Activated naive CD4-positive, alpha-beta T cell treated with anti-CD3 and anti-CD28 coated beads for 36 hours (primary cell): ENCODE results near the gene PAAF1. TPM values are rescaled to one million over a fixed set of nuclear protein-coding genes. Genes with fewer than 3 reads are reported as not detected.
A peak's percentile ranks its signal among the peaks of the same experiment; 100 is the strongest.

Experiments used
- CTCF ChIA-PET: fragments of 350-600 bp; sonication (Branson Sonifier 250); formaldehyde crosslinking; loops from one replicate; lab custom pipeline; 2021; ENCODE audit warnings: antibody characterized with exemption; lab: Charles Lee
- DNase-seq: peaks from one replicate; pipeline ENCODE4 v3.0.0-alpha.2; 2020
- H3K27ac Mint-ChIP-seq: one replicate; pipeline ENCODE4 v1.8.0; 2021; ENCODE audit warnings: mild to moderate bottlenecking, mixed read lengths
- H3K27me3 Mint-ChIP-seq: one replicate; pipeline ENCODE4 v1.8.0; 2021; ENCODE audit warnings: low read depth, mixed read lengths
- H3K36me3 Mint-ChIP-seq: one replicate; pipeline ENCODE4 v1.8.0; 2021; ENCODE audit warnings: low read depth, mixed read lengths
- H3K4me1 Mint-ChIP-seq: one replicate; pipeline ENCODE4 v1.8.0; 2021; ENCODE audit warnings: low read depth, mixed read lengths
- H3K4me3 Mint-ChIP-seq: one replicate; pipeline ENCODE4 v1.8.0; 2021; ENCODE audit warnings: mild to moderate bottlenecking, moderate library complexity, mixed read lengths
- H3K9me3 Mint-ChIP-seq: one replicate; pipeline ENCODE4 v1.8.0; 2021; ENCODE audit warnings: mixed read lengths
- intact Hi-C: fragments of 100-400 bp; cut with micrococcal nuclease; formaldehyde crosslinking; loops from one replicate; pipeline ENCODE4 v1.15.1; 2023
- total RNA-seq, 2 experiments: library from RNA; stranded (reverse); gene quantifications; one replicate each; pipeline ENCODE4 v1.2.3, GENCODE V29; 2021

The PAAF1 gene
- total RNA-seq, 2 experiments from 2014 or later, result 29.7 to 30.4 TPM

DNA sequence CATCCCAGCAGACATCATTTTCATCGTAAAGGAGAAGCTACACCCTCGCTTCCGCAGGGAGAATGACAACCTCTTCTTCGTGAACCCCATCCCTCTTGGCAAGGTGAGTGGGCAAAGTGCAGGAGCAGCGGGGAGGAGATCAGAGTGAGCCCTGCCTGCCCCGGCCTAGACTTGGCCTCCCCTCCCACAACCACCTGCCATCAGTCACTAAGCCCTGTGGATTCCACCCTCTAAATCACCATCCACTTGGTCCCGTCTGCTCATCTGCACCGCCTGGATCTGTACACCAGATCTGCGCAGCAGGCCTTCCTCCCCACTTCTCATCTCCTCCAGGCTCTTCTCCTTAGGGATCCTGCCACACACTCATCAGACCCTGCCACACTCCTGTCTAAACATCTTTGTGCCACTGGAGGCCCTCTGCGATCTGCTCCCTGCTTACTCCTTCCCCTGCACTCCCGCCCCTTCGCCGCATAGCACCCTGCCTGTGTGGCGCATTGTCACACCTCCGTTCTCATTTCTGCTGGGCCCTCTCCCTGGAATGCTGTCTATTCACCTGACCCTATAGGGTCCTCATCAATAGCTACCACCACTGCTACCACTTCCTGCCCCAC is 91.7 kb downstream of the PAAF1 start:
- H3K4me1 Mint-ChIP-seq, result peaks cover 73% of the 10 kb centered on the region
- DNase-seq, result no peak
- no peaks in the 10 kb centered on the region for H3K27me3 Mint-ChIP-seq
- H3K36me3 Mint-ChIP-seq, result no peaks in the 10 kb centered on the region
- no peaks in the 10 kb centered on the region for H3K9me3 Mint-ChIP-seq
- H3K27ac Mint-ChIP-seq, result peak overlapping the region; percentile 77
- H3K4me3 Mint-ChIP-seq, result no peak overlapping the region
- intact Hi-C loops, result loop anchor here (10.0 kb wide), 1 partner anchor 426 kb away; the partner anchor contains the start of gene PGM2L1
- CTCF ChIA-PET, result interaction anchor here (2.0 kb wide), 1 partner anchor 12 kb away, joined by 7 read pairs; no protein-coding TSS in a partner anchor

DNA sequence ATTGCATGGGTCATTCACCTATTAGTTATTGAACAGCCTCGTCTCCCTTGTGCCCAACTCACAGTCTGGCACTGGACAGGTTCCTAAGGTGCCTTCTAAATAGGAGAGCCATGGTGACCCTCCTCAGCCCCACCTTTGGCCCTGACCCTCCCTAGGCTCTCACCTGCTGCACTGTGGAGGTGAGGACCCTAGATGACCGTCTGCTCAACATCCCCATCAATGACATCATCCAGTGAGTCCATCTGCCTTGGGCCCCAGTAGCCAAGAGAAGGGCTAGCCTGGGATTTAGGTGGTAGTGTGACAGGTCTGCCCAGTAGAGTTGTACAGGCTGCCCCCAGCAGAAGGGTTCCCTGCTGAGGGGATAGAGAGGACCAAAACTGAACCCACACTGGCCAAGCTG is 92.3 kb downstream of the PAAF1 start:
- Mint-ChIP-seq H3K27ac (peak overlapping the region; percentile 77), H3K9me3 (no peaks in the 10 kb centered on the region), H3K4me3 (no peak overlapping the region), H3K4me1 (peaks cover 79% of the 10 kb centered on the region), H3K27me3 (no peaks in the 10 kb centered on the region), H3K36me3 (no peaks in the 10 kb centered on the region)
- intact Hi-C loops, result loop anchor here (1.0 to 10.0 kb wide), 2 partner anchors 11 to 426 kb away; partner anchors contain the start of gene PGM2L1
- CTCF ChIA-PET, result interaction anchor here (2.0 kb wide), 1 partner anchor 11 kb away, joined by 7 read pairs; no protein-coding TSS in a partner anchor
- DNase-seq, result no peak

DNA sequence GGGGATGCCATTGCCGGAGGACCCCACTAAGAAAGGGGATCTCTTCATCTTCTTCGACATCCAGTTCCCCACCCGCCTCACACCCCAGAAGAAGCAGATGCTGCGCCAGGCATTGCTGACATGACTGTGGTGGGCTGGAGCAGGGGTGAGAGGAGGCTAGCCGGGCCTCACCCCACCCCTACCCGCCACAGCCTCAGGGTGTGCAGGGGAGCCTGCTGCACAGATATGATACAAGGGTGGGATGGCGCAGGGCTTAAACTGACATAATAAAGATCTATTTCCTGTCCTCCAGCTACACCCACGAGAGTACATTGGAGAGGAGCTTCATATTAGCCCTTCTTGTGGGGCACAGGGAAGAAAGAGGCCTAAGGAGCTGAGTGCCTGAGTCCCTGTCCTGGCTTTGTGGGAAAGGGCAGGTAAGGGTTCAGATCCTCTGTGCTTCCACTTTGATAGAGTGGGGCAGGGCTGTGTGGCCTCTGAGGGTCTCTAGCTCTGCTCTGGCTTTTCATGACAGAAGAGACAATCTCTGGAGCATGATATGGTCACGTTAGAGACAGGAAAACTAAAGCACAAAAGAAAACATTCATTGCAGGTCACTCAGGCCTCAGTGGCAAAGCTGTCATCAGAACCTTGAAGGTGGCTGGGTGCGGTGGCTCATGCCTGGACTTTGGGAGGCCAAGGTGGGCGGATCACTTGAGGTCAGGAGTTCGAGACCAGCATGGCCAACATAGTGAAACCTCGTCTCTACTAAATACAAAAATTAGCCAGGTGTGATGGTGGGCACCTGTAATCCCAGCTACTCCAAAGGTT is 93.4 kb downstream of the PAAF1 start:
- no peaks in the 10 kb centered on the region for H3K9me3 Mint-ChIP-seq
- DNase-seq, result no peak
- no peaks in the 10 kb centered on the region for H3K27me3 Mint-ChIP-seq
- CTCF ChIA-PET, result interaction anchor here (1.1 to 1.6 kb wide), 2 partner anchors 9 to 12 kb away, joined by 3 to 5 read pairs; partner anchors contain the start of gene UCP2
- intact Hi-C loops, result loop anchor here (1.0 to 10.0 kb wide), 2 partner anchors 10 to 425 kb away; partner anchors contain the start of gene PGM2L1
- H3K36me3 Mint-ChIP-seq, result peaks cover 9% of the 10 kb centered on the region
- H3K4me1 Mint-ChIP-seq, result peaks cover 79% of the 10 kb centered on the region
- no peak overlapping the region for H3K4me3 Mint-ChIP-seq
- H3K27ac Mint-ChIP-seq, result peak overlapping the region; percentile 77

DNA sequence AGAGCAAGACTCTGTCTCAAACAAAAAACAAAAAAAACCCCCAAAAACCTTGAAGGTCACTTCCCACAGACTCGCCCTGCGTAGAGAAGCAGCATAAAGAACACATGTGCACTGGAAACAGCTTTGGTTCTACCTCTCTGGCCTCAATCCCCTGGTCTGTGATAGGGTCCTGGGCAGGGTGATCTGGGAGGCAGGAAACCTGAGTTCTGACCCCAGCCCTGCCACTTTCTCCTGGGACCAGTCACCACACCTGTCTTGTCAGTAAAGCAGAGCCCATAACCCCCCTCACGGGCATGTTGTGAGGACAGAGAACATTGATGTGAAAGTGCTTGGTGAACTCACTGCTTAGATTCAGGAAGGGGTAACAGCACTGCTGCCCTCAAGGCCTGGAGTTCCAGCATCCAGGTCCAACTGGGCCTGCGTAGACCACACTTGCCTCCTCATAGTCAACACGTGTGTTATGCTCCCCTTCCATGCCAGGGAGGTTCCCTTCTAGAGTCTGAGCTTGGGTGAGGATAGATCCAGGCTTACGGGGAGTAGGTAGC is 94.4 kb downstream of the PAAF1 start:
- peaks cover 83% of the 10 kb centered on the region for H3K4me1 Mint-ChIP-seq
- H3K27ac Mint-ChIP-seq, result peak overlapping the region; percentile 77
- H3K4me3 Mint-ChIP-seq, result no peak overlapping the region
- intact Hi-C loops, result no loop called here
- DNase-seq, result no peak
- CTCF ChIA-PET, result interaction anchor here (0.6 to 1.9 kb wide), 3 partner anchors 26 to 812 kb away, joined by 3 to 5 read pairs (median 4); no protein-coding TSS in a partner anchor
- no peaks in the 10 kb centered on the region for H3K9me3 Mint-ChIP-seq
- H3K27me3 Mint-ChIP-seq, result no peaks in the 10 kb centered on the region
- peaks cover 17% of the 10 kb centered on the region for H3K36me3 Mint-ChIP-seq

DNA sequence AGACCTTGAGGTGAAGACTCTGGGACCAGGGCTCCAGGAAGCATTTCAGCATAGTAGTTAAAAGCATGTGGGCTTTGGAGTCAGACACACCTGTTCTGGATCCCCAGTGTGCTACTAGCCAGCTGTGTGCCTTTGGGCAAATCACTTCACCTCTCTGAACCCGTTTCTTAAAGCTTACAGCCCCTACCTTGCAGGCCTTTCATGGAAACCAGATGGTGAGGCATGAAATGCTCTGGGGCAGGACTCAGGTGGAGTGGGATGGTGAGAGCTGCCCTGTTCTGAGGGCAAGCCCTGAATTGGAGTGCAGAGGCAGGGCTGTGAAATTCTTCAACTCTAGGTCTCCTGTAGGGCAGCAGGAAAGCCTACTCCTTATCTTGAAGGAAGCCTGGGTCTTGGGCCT is 95.4 kb downstream of the PAAF1 start:
- Mint-ChIP-seq H3K9me3 (no peaks in the 10 kb centered on the region), H3K36me3 (peaks cover 26% of the 10 kb centered on the region), H3K4me3 (no peak overlapping the region), H3K27me3 (no peaks in the 10 kb centered on the region), H3K4me1 (peaks cover 91% of the 10 kb centered on the region), H3K27ac (peak overlapping the region; percentile 85)
- CTCF ChIA-PET, result interaction anchor here (0.6 to 1.9 kb wide), 3 partner anchors 25 to 811 kb away, joined by 3 to 8 read pairs (median 5); no protein-coding TSS in a partner anchor
- intact Hi-C loops, result no loop called here
- DNase-seq, result no peak

DNA sequence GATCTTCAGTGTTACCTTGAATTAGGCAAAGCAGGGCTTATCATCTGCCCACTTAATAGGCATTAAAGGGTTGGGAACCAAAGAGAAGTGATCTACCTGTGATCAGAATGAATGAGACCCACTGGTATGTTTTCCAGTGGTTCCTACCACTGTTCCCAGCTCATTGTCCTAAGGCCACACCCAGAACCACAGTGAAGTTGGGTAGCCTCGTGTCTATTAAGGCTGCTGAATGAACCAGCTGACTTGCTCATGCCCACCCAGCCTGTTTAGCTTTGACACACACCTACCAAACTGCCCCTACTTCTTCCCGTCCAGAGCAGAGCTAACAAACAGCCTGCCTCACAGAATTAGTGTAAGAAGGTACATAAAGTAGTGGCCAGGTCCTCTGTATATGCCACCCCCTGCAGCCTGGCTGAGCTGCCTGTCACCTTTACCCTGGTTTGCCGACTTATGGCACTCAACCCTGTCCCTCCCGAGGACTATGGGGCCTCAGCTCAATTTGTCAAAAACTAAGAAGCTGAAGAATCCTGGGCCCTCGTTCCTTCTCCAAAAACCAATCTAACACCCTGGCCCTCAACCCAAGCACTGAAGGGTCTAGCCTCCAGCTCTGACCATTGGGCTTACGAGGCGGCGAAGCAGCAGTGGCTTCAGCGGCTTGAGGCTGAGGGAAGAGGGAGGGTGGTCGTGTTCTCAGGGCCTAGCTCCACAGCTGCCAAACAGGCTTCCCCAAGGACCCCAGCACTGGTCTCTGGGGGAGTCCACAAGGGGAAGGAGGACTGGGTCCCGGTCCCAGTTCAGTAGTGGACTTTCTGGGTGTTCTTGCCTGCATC is 96.0 kb downstream of the PAAF1 start:
- no peak for DNase-seq
- H3K4me3 Mint-ChIP-seq, result no peak overlapping the region
- H3K4me1 Mint-ChIP-seq, result peaks cover 93% of the 10 kb centered on the region
- H3K27me3 Mint-ChIP-seq, result no peaks in the 10 kb centered on the region
- peaks cover 31% of the 10 kb centered on the region for H3K36me3 Mint-ChIP-seq
- no peaks in the 10 kb centered on the region for H3K9me3 Mint-ChIP-seq
- CTCF ChIA-PET, result interaction anchor here (0.7 to 1.9 kb wide), 4 partner anchors 9 to 30 kb away, joined by 3 to 5 read pairs (median 3); no protein-coding TSS in a partner anchor
- intact Hi-C loops, result no loop called here
- peak overlapping the region; percentile 85 for H3K27ac Mint-ChIP-seq

DNA sequence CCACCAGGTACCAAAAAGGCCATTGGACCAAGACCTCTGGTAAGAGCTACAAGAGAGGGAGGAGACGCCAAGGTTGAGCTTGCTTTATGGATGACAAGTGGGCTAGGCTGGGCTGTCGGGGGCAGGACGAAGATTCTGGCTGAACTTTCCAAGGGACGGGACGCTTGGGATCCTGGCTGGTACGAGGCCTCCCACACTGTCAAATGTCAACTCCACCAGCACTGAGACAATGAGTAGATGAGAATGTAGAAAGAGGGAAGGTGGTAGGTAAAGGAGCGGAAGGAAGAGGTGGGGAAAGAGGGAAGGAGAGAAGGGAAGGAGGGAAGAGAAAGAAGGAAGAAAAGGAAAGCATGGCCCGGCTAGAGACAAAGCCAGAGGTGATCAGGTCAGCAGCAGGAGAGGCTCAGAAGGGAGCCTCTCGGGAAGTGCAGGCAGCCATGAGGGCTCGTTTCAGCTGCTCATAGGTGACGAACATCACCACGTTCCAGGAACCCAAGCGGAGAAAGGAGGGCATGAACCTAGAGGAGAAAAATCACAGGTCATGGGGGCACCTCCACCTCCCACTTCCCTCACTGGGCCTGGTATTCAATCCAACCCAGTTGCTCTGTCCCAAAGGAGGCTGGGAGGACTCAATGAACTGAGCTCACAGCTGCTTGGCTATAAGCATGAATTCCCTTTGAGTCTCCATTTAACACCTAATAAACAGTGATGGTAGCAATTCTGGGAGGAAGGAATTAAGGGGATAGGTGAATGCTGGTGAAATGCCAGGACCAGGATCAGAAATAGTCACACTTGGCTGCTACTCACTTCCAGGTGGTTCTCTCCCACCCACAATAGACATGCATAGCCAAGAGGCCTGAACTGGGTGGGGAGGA is 98.0 kb downstream of the PAAF1 start:
- Mint-ChIP-seq H3K4me3 (no peak overlapping the region), H3K27ac (peak overlapping the region; percentile 85), H3K9me3 (no peaks in the 10 kb centered on the region), H3K36me3 (peaks cover 49% of the 10 kb centered on the region), H3K27me3 (no peaks in the 10 kb centered on the region), H3K4me1 (peaks cover 91% of the 10 kb centered on the region)
- no peak for DNase-seq
- CTCF ChIA-PET, result no interaction called here
- intact Hi-C loops, result loop anchor here (1.0 kb wide), 1 partner anchor 7 kb away; the partner anchor contains the start of gene UCP2

DNA sequence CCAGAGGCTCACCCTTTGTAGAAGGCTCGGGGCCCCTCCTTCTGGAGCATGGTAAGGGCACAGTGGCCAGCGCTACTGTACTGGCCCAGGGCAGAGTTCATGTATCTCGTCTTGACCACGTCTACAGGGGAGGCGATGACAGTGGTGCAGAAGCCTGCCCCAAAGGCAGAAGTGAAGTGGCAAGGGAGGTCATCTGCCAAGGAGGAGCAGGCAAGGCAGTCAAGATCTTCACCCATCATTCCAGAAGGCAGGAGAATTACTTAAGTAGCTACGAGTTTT is 98.6 kb downstream of the PAAF1 start:
- no peak overlapping the region for H3K4me3 Mint-ChIP-seq
- H3K4me1 Mint-ChIP-seq, result peaks cover 91% of the 10 kb centered on the region
- peak overlapping the region; percentile 15 for H3K27ac Mint-ChIP-seq
- intact Hi-C loops, result no loop called here
- CTCF ChIA-PET, result interaction anchor here (0.9 to 1.6 kb wide), 3 partner anchors 9 to 280 kb away, joined by 3 read pairs; no protein-coding TSS in a partner anchor
- no peak for DNase-seq
- no peaks in the 10 kb centered on the region for H3K9me3 Mint-ChIP-seq
- no peaks in the 10 kb centered on the region for H3K27me3 Mint-ChIP-seq
- peaks cover 54% of the 10 kb centered on the region for H3K36me3 Mint-ChIP-seq

DNA sequence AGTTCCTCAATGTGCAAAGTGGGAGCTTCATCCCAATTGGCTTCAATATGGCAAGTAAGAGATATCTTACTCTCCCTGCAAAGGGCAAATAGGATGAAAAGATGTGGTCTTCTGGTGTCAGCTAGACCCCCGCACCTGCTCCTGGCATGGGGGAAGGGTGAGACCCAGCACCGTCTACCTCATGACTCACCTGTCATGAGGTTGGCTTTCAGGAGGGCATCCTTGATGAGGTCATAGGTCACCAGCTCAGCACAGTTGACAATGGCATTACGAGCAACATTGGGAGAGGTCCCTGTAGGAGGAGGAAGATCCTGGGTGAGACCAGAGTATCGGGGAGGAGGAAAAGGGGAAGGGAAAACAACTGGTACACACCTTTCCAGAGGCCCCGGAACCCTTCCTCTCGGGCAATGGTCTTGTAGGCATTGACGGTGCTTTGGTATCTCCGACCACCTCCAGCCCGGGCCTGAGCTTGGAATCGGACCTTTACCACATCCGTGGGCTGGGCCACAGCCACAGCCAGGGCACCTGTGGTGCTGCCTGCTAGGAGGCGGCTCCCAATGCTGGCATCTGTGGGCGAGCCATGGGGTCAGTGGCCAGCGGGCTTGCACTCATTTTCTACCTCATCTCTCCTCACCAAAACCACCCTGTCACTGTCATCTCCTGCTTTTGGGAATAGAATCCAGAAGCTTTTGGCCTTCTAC is 99.8 kb downstream of the PAAF1 start:
- H3K27ac Mint-ChIP-seq, result no peak overlapping the region
- CTCF ChIA-PET, result interaction anchor here (0.9 to 1.6 kb wide), 3 partner anchors 10 to 279 kb away, joined by 3 read pairs; no protein-coding TSS in a partner anchor
- H3K4me1 Mint-ChIP-seq, result peaks cover 87% of the 10 kb centered on the region
- no peak for DNase-seq
- peaks cover 64% of the 10 kb centered on the region for H3K36me3 Mint-ChIP-seq
- H3K4me3 Mint-ChIP-seq, result no peak overlapping the region
- intact Hi-C loops, result no loop called here
- H3K9me3 Mint-ChIP-seq, result no peaks in the 10 kb centered on the region
- no peaks in the 10 kb centered on the region for H3K27me3 Mint-ChIP-seq

DNA sequence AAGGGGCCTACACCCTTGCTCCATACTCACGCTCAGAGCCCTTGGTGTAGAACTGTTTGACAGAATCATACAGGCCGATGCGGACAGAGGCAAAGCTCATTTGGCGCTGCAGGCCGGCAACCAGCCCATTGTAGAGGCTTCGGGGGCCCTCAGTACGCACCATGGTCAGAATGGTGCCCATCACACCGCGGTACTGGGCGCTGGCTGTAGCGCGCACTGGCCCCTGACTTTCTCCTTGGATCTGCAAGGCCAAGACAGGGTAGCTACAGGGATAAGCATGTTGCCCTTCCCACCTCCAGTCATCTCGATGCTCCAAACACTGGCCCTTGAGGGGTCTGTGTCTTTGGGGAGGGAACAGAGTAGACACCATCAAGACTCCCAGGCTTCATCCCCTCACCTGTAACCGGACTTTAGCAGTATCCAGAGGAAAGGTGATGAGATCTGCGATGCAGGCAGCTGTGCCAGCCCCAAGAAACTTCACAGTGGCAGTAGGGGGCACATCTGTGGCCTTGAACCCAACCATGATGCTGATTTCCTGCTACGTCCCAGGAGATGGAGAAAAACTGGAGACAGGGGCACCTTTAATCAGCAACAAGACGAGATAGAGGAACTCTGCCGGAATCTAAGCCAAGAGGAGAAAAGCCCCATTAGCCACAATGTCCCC is 101.2 kb downstream of the PAAF1 start:
- H3K9me3 Mint-ChIP-seq, result no peaks in the 10 kb centered on the region
- H3K27ac Mint-ChIP-seq, result peak overlapping the region; percentile 91
- H3K4me1 Mint-ChIP-seq, result peaks cover 75% of the 10 kb centered on the region
- CTCF ChIA-PET, result interaction anchor here (3.8 kb wide), 1 partner anchor 14 kb away, joined by 18 read pairs; no protein-coding TSS in a partner anchor
- no peak overlapping the region for H3K4me3 Mint-ChIP-seq
- H3K36me3 Mint-ChIP-seq, result peaks cover 72% of the 10 kb centered on the region
- intact Hi-C loops, result no loop called here
- no peaks in the 10 kb centered on the region for H3K27me3 Mint-ChIP-seq
- DNase-seq, result no peak
